Heart left ventricle (tissue), 13 donors: Measurements from ENCODE around the gene METRNL.
"Not testable (repeated sequence)": the region's sequence is repeated elsewhere in the genome, so short reads cannot be mapped to it uniquely, and the experiment has no call there.

Experiments
- POLR2A ChIP-seq, 2 donors: fragments of 450-650 bp; IDR thresholded peaks; one replicate each; pipeline ENCODE4 v1.6.1; 2017; ENCODE audit warnings: antibody characterized with exemption in 2 of 2, mild to moderate bottlenecking in 2 of 2, moderate library complexity in 2 of 2
- TF ChIP-seq, protein P1 (sequence below), 12 donors: fragments of 200-600 bp; sonication (generic) in 4 of 12; IDR thresholded peaks; one replicate each; pipeline versions ENCODE4 v1.5.0 to v1.8.0; 2018 to 2022; ENCODE audit warnings: antibody characterized with exemption in 12 of 12, mild to moderate bottlenecking in 5 of 12
- donor health status: ischemic (EF 13 %, LVEDD 7.1; RV severe dilation, severe dysfunction).
- donor health status: DM: no; HTN: yes; CAD: no.
- donor health status: DM: no; HTN: no; CAD: no.
- donor health status: ischemic (EF 25% LVEDD 6.9; RV normal size, moderate dysfunction).
- donor health status: ischemic (EF 25% LVEDD 5.7; RV mildly dilated, moderate dysfunction).
- donor health status: ischemic (EF 35%, LVEDD 5.7; RV mildly dilated, moderate dysfunction).
- donor health status: nonischemic (EF 11% LVEDD 7.7; RV severe dilation, severe dysfunction).
- donor health status: DM: yes; HTN: yes; CAD: no.
- donor health status: PGD.
- donor health status: ischemic (EF 29% LVEDD 5.4; RV normal size, mild dysfunction).
- donor health status: nonischemic (EF 23%, LVEDD 6.1; RV moderate dilation, normal function).

- TF ChIP-seq, protein P1, sequence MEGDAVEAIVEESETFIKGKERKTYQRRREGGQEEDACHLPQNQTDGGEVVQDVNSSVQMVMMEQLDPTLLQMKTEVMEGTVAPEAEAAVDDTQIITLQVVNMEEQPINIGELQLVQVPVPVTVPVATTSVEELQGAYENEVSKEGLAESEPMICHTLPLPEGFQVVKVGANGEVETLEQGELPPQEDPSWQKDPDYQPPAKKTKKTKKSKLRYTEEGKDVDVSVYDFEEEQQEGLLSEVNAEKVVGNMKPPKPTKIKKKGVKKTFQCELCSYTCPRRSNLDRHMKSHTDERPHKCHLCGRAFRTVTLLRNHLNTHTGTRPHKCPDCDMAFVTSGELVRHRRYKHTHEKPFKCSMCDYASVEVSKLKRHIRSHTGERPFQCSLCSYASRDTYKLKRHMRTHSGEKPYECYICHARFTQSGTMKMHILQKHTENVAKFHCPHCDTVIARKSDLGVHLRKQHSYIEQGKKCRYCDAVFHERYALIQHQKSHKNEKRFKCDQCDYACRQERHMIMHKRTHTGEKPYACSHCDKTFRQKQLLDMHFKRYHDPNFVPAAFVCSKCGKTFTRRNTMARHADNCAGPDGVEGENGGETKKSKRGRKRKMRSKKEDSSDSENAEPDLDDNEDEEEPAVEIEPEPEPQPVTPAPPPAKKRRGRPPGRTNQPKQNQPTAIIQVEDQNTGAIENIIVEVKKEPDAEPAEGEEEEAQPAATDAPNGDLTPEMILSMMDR (IDR thresholded peaks at IDR 0.05) = not testable (repeated sequence)
- TF ChIP-seq POLR2A (IDR thresholded peaks at IDR 0.05) = not testable (repeated sequence)
Measured at GRCh38 chr17:83038983-83039382, 40.4 kb upstream of the METRNL start.
